ENCODE measurements around the gene CRACR2A. TPM values are rescaled to one million over a fixed set of nuclear protein-coding genes. Genes with fewer than 3 reads are reported as not detected.

Gene CRACR2A
- total and polyA plus RNA-seq, 2 of the 4 experiments (the other 2 are of a cell fraction), result 0.54 to 0.60 TPM

DNA sequence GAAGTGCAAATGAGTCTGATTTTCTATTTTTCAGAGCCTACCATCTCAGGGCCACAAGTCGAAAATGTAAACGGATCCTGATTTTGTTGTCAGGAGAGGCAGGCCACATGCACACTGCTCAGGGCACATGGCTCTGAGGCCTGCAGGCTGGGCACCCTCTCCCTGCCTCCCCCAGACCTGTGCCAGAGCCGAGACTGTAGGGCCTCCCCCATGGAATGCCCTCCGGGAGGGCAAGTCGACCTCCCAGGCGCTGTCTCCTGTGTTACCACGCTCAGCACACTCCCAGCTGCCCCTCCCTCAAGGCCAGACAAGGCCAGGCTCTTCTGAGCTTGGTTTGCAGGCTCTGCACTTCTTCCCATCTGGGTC, 121.7 kb downstream of the CRACR2A start:
- Histone ChIP-seq H4K20me1 (ENCODE audit: insufficient read depth, low read length) (no peaks in the 10 kb centered on the region), H2BK120ac (ENCODE audit: low read depth, low read length) (no peak overlapping the region), H4K8ac (ENCODE audit: low read depth in 2 of 2, low read length in 2 of 2) (no peak overlapping the region), H3K36me3 (ENCODE audit: control insufficient read depth, insufficient read depth, low read length) (no peaks in the 10 kb centered on the region), H3K56ac (ENCODE audit: extremely low read depth, insufficient read depth, low read length) (no peak overlapping the region), H2BK20ac (ENCODE audit: low read depth, low read length) (no peak overlapping the region), H3K9me3 (ENCODE audit: control insufficient read depth, insufficient read depth, low read length) (no peaks in the 10 kb centered on the region), H2AFZ (replicated peaks; ENCODE audit: low read length, poor library complexity) (no peak overlapping the region), H3K9ac (ENCODE audit: low read depth, low read length) (no peak overlapping the region), H3K27me3 (ENCODE audit: control insufficient read depth, insufficient read depth, low read length) (peaks cover 22% of the 10 kb centered on the region), H2BK15ac (ENCODE audit: low read depth, low read length) (no peak overlapping the region), H3K9me1 (ENCODE audit: insufficient read depth, low read length) (no peaks in the 10 kb centered on the region), H2BK5ac (ENCODE audit: low read depth, low read length, poor library complexity, severe bottlenecking) (no peak overlapping the region), H2AK5ac (ENCODE audit: low read depth, low read length) (no peak overlapping the region), H3K18ac (ENCODE audit: low read depth, low read length) (no peak overlapping the region), H3K4me2 (ENCODE audit: low read depth, low read length) (no peak overlapping the region), H3K4me3 (ENCODE audit: insufficient read depth, low read depth, low read length) (no peak overlapping the region), H3K23ac (ENCODE audit: low read depth, low read length) (no peak overlapping the region), H3K14ac (replicated peaks; ENCODE audit: low read depth, low read length) (no peak overlapping the region), H2AK9ac (replicated peaks; ENCODE audit: low read depth, low read length, poor library complexity) (no peak overlapping the region), H3K4ac (ENCODE audit: low read depth, low read length) (no peak overlapping the region), H3K27ac (ENCODE audit: insufficient read depth, low read length) (no peak overlapping the region), H4K5ac (ENCODE audit: low read depth, low read length) (no peak overlapping the region), H4K91ac (ENCODE audit: insufficient read depth, low read depth, low read length) (no peak overlapping the region), H3K79me1 (ENCODE audit: low read depth in 1 of 2, low read length in 2 of 2) (no peaks in the 10 kb centered on the region), H3K4me1 (ENCODE audit: control insufficient read depth, insufficient read depth, low read length) (no peaks in the 10 kb centered on the region)
- dilution Hi-C loops (cut with HindIII; ENCODE audit: low sequenced_read_pairs, unreplicated experiment) (no loop called here), intact Hi-C loops (cut with micrococcal nuclease) (no loop called here), in situ Hi-C loops (cut with MboI; ENCODE audit: low sequenced_read_pairs) (no loop called here)
- CTCF ChIA-PET, result no interaction called here
- ATAC-seq (ENCODE audit: low read depth) (no peak), DNase-seq (no peak)
- WGBS, 2 experiments (ENCODE audit: extremely low coverage in 2 of 2, insufficient read length in 1 of 2), result no CpG with 5 or more reads among the region's 7 CpGs
- TF ChIP-seq RCOR1 (IDR thresholded peaks at IDR 0.05; ENCODE audit: insufficient replicate concordance, low read length) (no peak), BHLHE40 (IDR thresholded peaks at IDR 0.05; ENCODE audit: low read depth, low read length) (no peak), FOS (IDR thresholded peaks at IDR 0.05; ENCODE audit: low read depth, low read length) (no peak), RFX5 (IDR thresholded peaks at IDR 0.05; ENCODE audit: low read depth, low read length) (no peak), MXI1 (IDR thresholded peaks at IDR 0.05; ENCODE audit: borderline replicate concordance, low read depth, low read length) (no peak), POLR2A (IDR thresholded peaks at IDR 0.05; ENCODE audit: low read depth, low read length) (no peak), RAD21 (IDR thresholded peaks at IDR 0.05; ENCODE audit: low read length) (no peak), SMC3 (IDR thresholded peaks at IDR 0.05; ENCODE audit: low read depth, low read length) (no peak)
- TF ChIP-seq, protein P1, sequence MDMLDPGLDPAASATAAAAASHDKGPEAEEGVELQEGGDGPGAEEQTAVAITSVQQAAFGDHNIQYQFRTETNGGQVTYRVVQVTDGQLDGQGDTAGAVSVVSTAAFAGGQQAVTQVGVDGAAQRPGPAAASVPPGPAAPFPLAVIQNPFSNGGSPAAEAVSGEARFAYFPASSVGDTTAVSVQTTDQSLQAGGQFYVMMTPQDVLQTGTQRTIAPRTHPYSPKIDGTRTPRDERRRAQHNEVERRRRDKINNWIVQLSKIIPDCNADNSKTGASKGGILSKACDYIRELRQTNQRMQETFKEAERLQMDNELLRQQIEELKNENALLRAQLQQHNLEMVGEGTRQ (IDR thresholded peaks at IDR 0.05; ENCODE audit: low read depth, low read length), result no peak
- TF ChIP-seq, protein P2, sequence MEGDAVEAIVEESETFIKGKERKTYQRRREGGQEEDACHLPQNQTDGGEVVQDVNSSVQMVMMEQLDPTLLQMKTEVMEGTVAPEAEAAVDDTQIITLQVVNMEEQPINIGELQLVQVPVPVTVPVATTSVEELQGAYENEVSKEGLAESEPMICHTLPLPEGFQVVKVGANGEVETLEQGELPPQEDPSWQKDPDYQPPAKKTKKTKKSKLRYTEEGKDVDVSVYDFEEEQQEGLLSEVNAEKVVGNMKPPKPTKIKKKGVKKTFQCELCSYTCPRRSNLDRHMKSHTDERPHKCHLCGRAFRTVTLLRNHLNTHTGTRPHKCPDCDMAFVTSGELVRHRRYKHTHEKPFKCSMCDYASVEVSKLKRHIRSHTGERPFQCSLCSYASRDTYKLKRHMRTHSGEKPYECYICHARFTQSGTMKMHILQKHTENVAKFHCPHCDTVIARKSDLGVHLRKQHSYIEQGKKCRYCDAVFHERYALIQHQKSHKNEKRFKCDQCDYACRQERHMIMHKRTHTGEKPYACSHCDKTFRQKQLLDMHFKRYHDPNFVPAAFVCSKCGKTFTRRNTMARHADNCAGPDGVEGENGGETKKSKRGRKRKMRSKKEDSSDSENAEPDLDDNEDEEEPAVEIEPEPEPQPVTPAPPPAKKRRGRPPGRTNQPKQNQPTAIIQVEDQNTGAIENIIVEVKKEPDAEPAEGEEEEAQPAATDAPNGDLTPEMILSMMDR (conservative IDR thresholded peaks at IDR 0.05; ENCODE audit: low read depth, low read length), result no peak
- TF ChIP-seq, protein P3, sequence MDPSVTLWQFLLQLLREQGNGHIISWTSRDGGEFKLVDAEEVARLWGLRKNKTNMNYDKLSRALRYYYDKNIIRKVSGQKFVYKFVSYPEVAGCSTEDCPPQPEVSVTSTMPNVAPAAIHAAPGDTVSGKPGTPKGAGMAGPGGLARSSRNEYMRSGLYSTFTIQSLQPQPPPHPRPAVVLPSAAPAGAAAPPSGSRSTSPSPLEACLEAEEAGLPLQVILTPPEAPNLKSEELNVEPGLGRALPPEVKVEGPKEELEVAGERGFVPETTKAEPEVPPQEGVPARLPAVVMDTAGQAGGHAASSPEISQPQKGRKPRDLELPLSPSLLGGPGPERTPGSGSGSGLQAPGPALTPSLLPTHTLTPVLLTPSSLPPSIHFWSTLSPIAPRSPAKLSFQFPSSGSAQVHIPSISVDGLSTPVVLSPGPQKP (IDR thresholded peaks at IDR 0.05; ENCODE audit: borderline replicate concordance, low read depth, low read length), result no peak
- BruUV-seq (replicated peaks), result no TSS peak
- POLR2A ChIA-PET (ENCODE audit: unreplicated experiment), result no interaction called here

All from IMR-90 (cell line).